RWPE1 (cell line): ENCODE measurements around the gene MLN.
A peak's percentile ranks its signal among the peaks of the same experiment; 100 is the strongest.

Source experiments
- CTCF ChIA-PET: fragments of 350-600 bp; sonication (Branson Sonifier 250); formaldehyde crosslinking; extraction: SDS; loops from one replicate; lab custom pipeline; 2021; lab: Yijun Ruan, JAX
- POLR2A ChIA-PET: fragments of 400-600 bp; formaldehyde crosslinking; extraction: SDS; loops from one replicate; lab custom pipeline; 2020; ENCODE audit warnings: antibody characterized with exemption; ENCODE audit not compliant: low non-redundant PET; lab: Yijun Ruan, JAX
- DNase-seq: peaks from one replicate; pipeline ENCODE4 v3.0.0; 2012; ENCODE audit warnings: low spot score
- H3K27ac ChIP-seq: fragments of 450-650 bp; 2 replicates; pipeline ENCODE4 v1.5.1; 2017
- CTCF ChIP-seq: fragments of 450-650 bp; conservative IDR thresholded peaks from 2 replicates; pipeline ENCODE4 v1.5.1; 2017; ENCODE audit warnings: low read depth, mild to moderate bottlenecking

Gene MLN

DNA sequence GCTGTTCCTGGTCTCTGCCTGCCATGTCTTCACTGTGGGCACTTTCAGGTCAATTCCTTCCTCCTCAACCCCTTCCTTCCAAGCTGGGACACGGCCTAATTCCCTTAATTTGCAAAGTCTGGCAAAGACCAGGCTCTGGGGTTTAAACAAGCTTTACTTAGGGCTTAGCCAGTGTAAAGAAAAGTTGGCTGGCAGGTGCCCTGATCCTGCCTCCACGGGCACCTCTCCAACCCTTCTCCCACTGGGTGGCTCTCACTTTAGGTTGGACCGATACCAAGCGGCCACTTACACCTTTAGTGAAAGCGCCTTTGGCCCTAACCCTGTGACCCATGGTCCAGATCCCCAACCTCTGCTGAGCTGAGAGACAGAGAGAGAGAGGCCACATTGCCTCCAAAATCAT, 13.7 kb upstream of the MLN start:
- no peak for TF ChIP-seq CTCF
- ChIA-PET POLR2A (no interaction called here), CTCF (interaction anchor here (0.6 kb wide), 1 partner anchor 17 kb away, joined by 3 read pairs; no protein-coding TSS in a partner anchor)
- no peak overlapping the region for H3K27ac ChIP-seq
- DNase-seq: no peak

DNA sequence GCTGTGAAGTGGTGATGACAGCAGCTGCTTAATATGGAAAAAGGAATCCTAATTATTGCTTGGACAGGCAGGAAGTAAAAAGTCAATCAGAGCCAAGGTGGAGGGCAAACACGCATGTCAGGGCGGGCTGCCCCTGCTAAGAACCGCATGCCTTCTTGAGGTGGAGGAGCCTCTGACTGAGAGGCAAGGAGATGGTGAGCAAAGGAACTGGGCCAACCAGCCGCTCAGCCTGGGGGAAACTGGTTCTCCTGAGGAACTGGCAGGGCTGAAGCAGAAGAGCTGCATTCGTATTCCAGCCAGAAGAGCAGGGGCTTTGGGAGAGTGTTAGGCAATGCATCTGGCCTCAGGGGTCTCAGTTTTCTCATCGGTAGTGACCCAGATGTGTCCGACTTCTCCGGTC, 13.1 kb upstream of the MLN start:
- DNase-seq: no peak
- H3K27ac ChIP-seq: no peak overlapping the region
- ChIA-PET POLR2A (no interaction called here), CTCF (interaction anchor here (0.6 kb wide), 2 partner anchors 9 to 17 kb away, joined by 3 to 4 read pairs; no protein-coding TSS in a partner anchor)
- no peak for TF ChIP-seq CTCF

GRCh38 chr6:33815854-33816253, 12.1 kb upstream of the MLN start:
- POLR2A ChIA-PET: no interaction called here
- CTCF ChIA-PET: no interaction called here
- no peak for TF ChIP-seq CTCF
- peak; percentile 21 for DNase-seq
- no peak overlapping the region for H3K27ac ChIP-seq

DNA sequence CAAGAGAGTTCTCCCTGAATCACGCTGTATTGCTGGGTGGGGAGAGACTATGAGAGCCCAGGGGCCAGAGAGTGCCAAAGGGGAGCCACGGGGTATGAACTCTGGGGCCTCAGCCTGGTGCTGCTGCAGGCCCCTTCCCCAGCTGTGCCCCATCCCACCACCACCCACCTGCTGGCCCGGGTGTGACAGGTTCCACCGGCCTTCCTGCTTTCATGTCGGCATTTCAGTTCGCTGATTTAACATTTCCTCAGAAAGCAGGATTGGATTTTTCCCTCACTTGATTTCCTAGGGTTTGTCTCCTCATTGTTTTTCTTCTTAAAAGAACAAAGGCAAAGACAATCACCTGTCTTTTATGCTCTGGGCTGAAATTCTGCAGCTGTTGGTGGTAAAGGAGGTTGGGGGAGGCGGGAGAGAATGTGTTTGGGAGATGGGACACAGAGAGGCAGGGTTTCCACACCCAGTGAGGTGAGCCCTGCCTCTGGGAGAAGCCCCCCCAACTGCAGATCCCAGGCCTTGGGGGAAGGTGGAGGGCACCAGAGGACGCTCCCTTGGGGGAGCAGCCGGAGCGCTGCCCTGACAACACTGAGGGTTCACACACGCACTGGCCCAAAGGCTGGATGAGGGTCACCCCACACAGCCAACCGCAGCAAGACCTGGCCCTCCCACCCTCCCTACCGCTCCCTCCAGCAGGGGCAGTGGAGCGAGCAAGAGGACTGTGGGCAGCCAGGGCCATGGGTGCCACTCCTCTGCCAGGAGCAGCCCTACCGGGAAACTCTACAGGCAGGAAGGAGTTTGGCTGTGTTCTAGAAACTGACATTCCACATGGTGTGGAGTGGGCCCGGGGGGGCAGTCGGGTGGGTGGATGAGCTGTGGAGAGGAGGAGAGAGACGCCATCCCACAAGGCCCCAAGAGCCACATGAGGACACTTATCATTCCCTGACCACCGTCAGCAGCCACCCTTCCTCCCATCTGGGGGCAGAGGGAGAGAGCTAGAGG, 10.5 kb upstream of the MLN start:
- TF ChIP-seq CTCF: no peak
- CTCF ChIA-PET: no interaction called here
- no peak for DNase-seq
- H3K27ac ChIP-seq: no peak overlapping the region
- POLR2A ChIA-PET: no interaction called here

- no peak for TF ChIP-seq CTCF
- CTCF ChIA-PET: no interaction called here
- POLR2A ChIA-PET: no interaction called here
- no peak for DNase-seq
- H3K27ac ChIP-seq: no peak overlapping the region
Observed at GRCh38 chr6:33813246-33813904, 9.6 kb upstream of the MLN start.

GRCh38 chr6:33812669-33813068, 8.9 kb upstream of the MLN start:
- TF ChIP-seq CTCF: no peak; the same call in 1 of the 2 replicates
- CTCF ChIA-PET: interaction anchor here (0.8 to 1.2 kb wide), 2 partner anchors 14 to 243 kb away, joined by 3 read pairs; no protein-coding TSS in a partner anchor
- DNase-seq: peak; percentile 62
- POLR2A ChIA-PET: no interaction called here
- no peak overlapping the region for H3K27ac ChIP-seq
